Ramos (cell line): ENCODE results near the gene GMPPA.

Source experiments
- in situ Hi-C: fragments of 300-500 bp; cut with MboI; formaldehyde crosslinking; loops from one replicate; pipeline ENCODE4 v1.14.3; 2022; ENCODE audit warnings: low sequenced_read_pairs; ENCODE audit not compliant: unreplicated experiment

Gene GMPPA

GRCh38 chr2:219549619-219550018, 50.9 kb downstream of the GMPPA start:
- in situ Hi-C loops = no loop called here

- in situ Hi-C loops = no loop called here
Measured at GRCh38 chr2:219551441-219552381, 53.0 kb downstream of the GMPPA start.

- in situ Hi-C loops = no loop called here
Measured at GRCh38 chr2:219552382-219553167, 53.9 kb downstream of the GMPPA start.

- in situ Hi-C loops = no loop called here
Measured at GRCh38 chr2:219553168-219553417, 54.4 kb downstream of the GMPPA start.

GRCh38 chr2:219553463-219553963, 54.8 kb downstream of the GMPPA start:
- in situ Hi-C loops = no loop called here

GRCh38 chr2:219554350-219554749, 55.7 kb downstream of the GMPPA start:
- in situ Hi-C loops = no loop called here

- in situ Hi-C loops = no loop called here
Measured at GRCh38 chr2:219555956-219556355, 57.3 kb downstream of the GMPPA start.

- in situ Hi-C loops = no loop called here
Measured at GRCh38 chr2:219556413-219556812, 57.7 kb downstream of the GMPPA start.
